IPS-NIHi7 (cell line): ENCODE results near the gene OR4D1.

Source experiments
- DNase-seq: peaks from one replicate; pipeline ENCODE4 v3.0.0; 2012; ENCODE audit warnings: mixed read lengths; ENCODE audit errors: extremely low spot score

The OR4D1 gene

DNA sequence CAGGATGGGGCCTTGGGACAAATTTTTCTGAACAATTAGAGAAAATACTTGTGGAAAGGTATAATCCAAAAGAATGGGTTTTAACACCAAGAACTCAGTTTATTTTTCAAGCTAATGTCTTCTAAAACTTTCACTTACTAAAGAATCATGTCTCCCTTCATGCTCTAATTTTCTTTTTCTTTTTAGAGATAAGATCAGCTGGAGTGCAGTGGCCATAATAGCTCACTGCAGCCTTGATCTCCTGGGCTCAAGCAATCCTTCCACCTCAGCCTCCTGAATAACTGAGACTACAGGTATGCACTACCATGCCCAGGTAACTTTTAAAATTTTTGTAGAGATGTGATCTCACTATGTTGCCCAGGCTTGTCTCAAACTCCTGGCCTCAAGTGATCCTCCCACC lies 5.5 kb downstream of the OR4D1 start:
- DNase-seq = no peak

DNA sequence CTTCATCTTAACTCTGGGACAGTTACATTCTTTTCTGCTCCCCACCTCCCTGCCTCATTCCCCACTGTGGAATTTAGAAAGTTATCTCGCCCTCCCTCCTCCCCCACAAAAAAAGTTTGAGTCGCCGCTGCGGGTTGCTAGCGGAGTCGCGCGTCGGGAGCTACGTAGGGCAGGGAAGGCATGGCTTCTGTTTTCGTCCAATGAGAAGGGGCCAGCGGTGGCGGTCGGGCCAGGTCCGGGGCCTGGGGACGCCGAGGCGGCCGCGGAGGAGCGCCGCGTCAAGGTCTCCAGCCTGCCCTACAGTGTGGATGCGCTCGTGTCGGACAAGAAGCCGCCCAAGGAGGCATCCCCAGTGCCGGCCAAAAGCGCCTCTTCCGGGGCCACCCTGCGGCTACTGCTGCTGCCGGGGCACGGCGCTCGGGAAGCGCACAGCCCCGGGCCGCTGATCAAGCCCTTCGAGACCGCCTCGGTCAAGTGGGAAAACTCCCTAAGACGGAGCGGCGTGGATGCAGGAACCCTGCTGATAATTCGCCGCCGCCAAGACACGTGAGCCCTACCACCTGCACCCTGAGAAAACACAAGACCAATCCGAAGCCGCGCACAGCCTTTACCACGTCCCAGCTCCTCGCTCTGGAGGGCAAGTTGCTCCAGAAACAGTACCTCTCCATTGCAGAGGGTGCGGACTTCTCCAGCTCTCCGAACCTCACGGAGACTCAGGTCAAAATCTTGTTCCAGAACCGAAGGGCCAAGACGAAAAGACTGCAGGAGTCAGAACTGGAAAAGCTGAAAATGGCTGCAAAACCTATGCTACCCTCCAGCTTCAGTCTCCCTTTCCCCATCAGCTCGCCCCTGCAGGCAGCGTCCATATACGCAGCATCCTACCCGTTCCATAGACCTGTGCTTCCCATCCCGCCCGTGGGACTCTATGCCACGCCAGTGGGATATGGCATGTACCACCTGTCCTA lies 8.9 kb downstream of the OR4D1 start:
- DNase-seq = peak; percentile 84

DNA sequence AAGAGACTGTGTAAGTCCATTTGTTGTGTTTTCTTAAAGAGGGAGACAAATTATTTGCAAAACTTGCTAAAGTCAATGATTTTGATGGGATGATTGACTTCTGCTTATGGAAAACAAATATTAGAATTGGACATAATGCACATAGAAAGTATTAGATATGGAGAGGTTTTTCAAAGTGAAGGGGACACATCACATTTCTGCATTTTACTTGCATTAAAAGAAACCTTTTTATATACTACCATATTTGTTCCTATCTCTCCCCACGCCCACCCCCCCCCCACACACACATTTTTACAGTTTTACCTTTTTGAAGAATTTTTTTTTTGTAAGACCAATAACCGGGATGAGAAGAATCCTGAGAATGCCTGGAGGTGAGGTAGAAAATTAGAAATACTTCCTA lies 10.0 kb downstream of the OR4D1 start:
- DNase-seq = no peak

DNA sequence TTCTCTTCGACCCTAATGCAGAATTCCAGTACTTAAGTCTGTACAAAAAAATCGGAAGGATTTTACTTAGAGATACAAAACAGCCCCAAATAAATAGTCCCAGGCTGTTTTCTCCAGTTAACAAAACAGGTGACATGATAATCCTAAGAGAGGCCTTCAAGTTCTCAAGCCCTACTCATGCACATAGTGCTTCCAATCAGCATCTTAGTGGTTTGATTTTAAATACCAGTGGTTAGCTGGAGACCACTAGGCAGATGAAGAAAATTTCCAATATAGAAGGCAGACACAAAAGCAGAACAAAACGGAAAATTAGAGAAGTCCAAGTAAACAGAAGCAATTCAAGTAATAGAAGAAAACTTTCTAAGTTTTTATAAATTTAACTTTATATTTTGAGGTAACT lies 13.4 kb downstream of the OR4D1 start:
- DNase-seq = no peak

DNA sequence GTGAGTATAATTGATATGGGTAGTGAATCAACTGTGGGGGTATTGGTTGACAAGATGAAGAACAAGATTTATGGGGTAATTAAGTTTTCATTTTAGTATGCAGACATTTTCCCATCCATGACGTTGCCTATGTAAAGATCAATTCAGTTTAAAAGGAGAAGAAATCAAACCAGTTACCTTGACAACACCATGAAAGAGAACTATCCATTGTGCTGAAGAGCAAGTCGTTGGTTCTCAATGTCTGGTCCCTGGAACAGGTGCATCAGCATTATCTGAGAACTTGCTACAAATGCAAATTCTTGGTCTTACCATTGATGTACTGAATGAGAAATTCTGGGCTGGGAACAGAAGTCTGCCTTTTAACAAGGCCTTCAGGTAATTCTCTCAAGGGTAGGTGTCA lies 17.8 kb downstream of the OR4D1 start:
- no peak for DNase-seq

DNA sequence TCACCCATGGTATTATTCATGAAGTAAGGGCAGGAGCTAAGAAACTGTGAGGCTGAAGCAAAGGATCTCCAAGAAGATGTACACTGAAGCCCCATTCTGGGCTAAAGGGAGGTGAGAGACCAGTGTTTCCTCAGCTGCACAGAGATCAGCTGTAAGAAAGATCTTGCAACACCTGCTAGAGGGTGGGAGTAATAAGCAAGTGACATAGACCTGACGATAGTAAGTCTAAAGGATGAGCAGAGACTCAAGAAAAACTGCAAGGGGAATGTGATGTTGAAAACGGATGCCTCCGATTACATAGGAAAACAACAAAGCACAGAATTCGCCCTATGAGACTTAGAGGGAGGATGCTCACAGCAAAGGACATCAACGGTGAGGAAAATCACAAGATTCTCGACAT lies 18.5 kb downstream of the OR4D1 start, which contains the start of gene OR4D2:
TSS of gene OR4D2 (plus strand) at position 301 of the 400 bp plus-strand sequence. CDS start 2,674 bp downstream, outside the sequence.
- no peak for DNase-seq

DNA sequence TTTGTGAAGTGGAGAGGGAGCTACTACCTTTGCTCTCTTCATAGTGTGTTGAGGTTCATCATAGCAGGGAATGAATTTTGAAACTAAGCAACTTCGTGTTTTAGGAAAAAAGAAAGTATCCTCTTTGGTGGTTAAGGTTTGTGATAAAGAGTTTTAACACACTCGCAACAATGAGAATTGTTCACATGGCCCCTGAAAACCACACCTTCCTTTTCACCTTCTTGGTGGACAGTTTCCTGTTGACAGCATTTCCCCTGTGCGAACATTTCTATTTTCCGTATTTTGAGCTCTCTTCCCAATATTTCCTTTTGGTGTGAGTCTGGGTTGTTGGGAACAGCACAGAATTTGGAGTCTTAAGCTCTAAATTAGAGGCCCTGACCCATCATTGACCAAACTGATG lies 22.4 kb downstream of the OR4D1 start:
- no peak for DNase-seq

DNA sequence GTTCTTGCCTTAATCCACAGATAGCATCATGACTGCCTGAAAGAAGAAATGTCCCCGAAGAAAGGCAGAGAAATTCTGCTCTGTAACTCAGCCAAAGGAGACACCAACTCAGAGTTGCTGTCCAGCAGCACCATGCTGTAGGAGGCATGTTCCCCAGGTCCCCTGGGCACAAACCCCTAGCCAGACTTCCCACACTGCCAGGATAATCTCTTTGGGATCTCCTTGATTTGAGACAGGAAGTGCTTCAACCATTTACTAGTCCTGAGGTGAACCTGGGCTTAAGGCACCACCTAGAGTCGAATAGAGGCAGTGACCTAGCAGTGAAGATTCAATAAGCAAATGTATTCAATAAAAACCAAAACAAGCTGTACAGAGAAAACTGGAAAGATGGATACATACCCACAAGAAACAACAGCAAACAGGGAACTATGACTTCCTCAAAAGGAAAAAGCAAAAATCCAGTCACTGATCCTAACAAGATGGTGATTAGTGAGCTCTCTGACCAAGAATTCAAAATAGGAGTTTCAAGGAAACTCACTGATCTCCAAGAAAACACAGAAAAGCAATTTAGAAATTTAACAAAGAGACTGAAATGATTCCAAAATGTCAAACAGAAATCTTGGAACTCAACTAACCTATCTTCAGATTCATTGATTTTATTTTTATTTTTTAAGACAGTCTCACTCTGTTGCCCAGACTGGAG lies 24.3 kb downstream of the OR4D1 start:
- peak; percentile 76 for DNase-seq

DNA sequence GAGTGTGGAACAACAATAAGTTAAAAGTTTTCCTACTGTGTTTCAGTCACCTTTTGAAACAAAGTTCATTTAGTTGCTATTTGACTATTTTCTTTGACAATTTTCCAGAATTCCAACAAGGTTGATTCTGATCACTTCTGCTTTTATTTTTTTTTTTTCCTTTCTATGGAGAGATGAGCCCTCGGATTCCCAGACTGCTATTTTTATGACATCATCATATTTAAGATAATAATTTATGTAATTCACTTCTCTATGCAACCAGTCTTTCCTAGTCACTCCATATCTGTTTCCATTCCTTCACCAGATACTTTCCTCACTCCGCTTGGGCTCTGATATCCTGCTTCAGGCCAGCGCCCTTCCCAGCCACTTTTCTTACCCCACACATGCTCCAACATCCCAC lies 26.7 kb downstream of the OR4D1 start:
- DNase-seq = no peak

DNA sequence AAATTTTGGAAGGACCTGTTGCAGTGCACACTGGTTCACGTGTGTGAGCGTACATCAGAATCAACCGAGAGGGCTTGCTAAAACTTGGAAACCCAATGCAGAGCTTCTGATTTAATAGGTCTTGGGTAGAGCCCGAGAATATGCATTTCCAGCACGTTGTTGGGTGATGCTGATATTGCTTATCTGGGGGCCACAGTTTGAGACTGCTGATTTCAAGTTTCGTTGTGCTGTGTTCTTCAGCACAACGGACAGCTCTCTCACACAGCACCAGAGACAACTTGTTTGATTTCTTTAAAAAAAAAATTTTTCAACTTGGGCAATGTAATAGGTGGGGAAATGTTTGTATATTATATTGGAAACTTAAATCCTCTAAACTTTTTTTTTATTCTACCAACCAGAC lies 28.0 kb downstream of the OR4D1 start:
- no peak for DNase-seq

DNA sequence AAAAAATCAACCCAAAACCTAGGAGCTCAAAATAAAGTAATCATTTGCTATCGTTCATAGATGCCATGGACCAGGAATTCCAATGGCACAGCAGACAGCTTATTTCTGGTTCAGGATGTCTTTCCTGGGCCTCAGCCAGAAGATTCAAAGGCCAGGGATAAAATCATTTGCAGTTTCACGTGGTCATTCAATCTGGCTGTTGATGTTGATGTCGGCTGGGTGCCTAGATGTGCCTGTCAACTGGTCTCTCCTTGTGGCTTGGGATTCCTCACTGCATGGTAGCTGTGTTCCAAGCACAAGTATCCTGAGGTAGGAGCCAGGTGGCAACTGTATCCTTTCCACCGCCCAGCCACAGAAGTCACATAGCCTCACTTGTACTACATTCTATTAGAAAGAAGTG lies 33.6 kb downstream of the OR4D1 start:
- DNase-seq = no peak

DNA sequence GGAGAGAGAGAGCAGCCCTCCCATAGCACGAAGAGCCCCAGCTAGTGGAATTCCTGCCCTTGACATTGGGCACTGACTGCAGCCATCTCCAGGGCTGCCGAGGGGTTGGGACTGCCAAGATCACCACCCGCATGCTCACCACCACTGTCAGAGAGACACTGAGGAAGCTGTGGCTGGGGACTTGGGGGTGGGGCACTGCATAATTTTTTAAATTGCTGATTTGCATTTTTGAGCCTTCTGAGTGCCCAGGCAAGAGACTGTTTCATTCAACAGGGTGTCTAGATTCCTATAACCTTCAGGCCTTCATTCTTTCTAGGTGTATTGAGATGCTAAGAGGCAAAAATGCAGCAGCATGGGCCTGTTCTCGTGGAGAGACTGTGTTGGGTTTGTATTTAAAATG lies 35.3 kb downstream of the OR4D1 start:
- DNase-seq = no peak

DNA sequence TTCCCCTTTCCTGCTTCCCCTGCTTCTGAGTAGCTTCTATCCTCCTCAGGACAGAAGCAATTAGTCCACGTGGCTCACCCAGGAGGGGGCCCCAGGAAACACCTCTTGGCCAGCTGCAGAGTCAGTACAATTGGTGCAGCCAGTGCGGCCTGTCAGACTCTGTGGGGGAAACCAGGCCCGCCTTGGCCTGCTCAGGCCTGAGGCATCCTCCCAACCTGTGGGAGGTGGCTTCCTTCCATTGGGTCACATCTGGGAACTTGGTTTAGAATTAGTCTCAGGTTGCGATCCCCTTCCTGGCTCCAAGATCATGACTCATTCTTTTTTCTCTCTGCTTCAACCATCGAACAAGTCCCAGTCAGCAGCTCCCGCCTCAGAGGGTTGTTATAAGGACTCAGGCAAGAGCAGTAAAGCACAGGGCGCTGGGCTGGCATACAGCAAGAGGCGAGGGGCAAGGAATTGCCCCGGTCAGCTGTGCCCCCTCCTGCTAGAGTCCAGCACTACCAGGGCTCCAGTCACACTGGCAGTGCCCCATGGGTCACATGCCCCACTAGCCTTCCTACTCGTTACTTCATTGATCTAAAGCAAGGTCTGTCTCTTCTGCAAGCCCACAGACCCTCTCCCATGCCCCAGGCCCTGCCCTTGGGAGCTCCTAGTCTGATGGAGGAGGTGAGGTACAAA lies 36.3 kb downstream of the OR4D1 start:
- DNase-seq = peak; percentile 76

DNA sequence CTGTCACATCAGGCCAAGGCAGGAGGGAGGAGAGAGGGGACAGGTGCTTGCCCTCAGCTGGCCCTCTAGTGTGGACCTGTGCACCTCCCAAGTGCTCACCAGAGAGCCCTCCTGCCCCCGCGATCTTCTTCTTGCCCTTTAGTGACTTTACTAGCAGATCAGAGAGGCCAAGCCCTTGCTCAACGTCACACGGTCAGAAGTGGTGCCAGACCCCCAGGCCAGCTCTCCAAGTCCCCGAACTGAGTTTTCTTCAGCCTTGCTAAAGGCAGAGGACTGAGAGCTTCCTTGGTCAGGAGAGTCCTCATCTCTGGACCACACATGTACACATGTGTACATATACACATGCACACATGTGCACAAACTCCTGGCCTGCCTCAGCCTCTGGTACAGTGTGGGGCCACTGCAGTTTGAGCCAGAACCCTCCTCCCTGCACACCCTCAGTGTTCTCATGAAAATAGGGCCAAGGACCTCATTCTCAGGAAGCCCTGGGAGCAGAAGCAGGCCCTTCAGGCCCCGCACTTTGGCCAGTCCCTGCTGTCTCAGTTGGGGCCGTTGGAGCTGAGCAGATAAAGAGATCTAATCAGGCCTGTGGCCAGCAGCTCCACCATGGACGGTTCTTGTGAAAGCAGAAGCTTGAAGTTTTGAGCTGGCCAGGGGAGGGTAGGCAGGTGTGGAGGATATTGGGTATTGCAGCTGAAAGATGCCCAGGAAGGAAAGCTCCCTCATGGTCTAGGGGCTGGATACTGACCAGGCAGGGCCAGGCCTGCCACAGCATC lies 37.0 kb downstream of the OR4D1 start:
- no peak for DNase-seq

DNA sequence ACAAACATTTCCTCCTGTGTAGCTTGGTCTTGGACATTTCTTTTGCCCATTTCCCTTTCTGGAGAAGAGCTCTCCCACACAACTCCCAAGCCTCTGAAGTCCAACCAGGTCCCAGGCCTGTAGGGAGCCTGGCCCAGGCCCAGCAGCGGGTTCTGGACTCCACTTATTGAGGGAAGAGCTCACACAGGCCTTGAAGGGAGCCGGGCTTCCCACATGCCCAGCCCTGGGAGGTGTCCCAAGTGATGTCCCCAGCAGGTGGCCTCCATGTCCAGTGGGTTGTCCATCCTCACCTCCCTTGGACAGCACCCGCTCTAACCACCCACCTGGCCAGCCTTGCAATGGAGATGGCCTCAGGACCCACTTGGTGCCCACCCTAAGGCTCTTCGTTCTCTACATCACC lies 38.4 kb downstream of the OR4D1 start:
- no peak for DNase-seq

DNA sequence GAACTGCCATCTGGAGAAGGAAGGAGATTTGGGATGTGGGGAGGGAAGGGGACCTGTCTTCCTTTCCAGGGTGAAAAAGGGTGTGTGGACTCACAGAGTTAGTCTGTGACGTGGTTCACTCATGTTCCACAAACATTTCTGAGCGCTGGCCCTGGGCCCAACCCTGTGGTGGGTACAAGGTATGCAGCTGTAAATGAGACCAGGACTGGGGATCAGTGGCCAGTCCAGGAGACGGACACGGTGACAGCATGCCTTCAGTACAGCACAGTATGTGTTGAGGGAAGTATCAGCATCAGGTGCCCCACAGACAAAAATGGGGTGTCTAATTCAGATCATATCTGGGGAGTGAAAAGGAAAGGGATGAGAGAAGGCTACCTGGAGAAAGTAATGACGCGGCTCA lies 38.9 kb downstream of the OR4D1 start:
- no peak for DNase-seq

DNA sequence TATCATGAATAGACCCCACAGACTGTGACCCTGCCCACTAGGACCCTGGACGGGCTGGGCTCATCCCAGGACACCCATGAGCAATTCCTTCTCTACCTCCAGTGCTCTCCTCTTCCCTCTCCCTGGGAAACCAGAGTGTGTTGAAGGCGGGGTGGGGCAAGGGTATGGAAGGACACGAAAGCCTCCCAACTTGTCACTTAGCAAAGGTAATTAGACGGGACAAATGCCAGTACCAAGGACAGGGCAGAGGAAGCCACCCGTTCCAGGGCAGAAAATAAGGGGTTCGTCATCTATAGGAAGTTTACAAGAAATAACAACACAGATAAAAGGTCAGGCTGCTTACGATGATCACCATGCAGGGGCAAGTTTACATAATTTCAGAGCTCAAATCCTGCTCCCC lies 39.5 kb downstream of the OR4D1 start:
- no peak for DNase-seq

DNA sequence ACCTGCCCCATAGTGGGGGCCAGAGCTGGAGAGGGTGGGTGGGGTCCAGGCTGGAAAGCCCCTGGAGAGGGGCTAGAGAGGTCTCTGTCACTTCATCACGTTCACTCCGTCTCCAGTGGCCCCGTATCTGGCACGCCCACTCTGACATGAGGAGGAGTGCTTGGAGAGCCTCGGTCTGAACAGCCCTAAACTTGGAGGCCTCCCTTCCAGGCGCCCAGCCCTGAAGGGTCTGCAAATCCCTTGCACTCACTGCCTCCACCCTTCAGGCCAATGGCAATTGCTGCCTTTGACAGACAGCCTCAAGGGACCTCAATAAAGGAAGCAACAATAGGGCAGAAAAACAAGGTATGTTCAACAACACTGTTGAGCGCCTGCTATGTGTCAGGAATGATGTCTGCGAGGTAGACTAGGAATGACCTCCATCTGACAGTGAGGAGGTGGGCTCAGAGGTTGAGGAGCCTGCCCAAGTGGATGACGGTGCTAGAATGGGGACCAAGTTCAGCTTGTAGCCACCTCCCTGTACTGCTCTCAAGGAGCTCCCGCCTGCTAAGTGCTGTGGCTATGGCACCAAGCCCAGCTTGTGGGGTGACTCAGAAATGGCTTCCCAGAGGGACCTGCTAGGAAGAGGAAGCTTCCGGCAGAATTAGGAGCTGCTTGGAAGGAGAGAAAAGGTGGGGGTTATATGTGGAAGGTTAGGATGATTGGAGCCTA lies 41.4 kb downstream of the OR4D1 start:
- DNase-seq = no peak

DNA sequence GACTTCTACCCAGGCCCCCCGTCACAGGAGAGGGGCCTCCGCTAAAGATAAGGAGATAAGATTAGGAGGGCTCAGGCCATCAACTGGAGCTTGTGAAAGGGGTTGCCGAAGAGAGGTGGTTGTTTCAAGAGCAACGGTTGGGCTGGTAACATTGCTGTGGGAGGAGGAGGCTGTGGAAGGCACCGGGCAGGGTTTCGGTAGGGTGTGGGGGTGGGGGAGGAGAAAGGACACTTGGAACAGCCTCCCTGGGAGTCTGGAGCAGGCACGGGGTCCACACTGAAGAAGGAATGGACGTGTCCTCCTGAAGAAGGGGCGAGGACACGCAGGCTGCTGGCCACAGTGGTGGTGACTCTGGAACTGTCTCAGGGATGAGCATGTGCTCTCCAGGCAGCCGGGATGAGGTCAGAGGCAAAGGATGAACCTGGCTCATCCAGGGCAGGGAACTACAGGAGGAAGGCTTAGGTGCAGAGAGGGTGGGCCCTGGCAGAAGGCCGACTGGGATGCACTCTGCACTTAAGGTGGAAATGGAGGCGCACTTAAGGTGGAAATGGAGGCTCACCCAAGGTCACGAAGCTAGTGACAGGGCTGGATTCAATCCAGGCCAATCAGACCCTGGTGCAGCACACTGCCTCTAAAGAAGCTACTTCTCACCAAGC lies 43.2 kb downstream of the OR4D1 start:
- DNase-seq = no peak

DNA sequence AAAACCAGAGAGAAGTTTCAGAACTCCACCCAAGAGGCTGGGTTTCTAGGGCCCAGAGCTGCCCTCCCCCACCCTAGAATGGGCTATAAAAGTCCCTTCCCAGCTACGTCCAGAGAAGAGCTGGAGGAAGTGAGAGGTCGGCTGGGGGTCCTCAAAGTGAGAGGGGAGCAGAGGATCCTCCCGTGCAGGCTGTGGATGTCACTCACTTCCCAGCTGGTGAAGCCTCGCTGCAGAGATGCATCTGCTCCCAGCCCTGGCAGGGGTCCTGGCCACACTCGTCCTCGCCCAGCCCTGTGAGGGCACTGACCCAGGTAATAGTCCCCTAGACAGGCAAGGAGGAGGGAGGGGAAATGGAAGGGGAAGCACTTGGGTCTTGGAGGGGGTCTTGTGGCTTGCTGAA lies 44.4 kb downstream of the OR4D1 start, which contains the start of gene EPX:
TSS of gene EPX (plus strand) at position 115 of the 400 bp plus-strand sequence. CDS start at position 236, 121 bp downstream.
- DNase-seq = no peak
